Measurements from ENCODE around the gene PPP1R3G.

GRCh38 chr6:5132731-5133130 lies 47.6 kb downstream of the PPP1R3G start:
- TF ChIP-seq CTCF (IDR thresholded peaks at IDR 0.05) (peak in 1 of 12 donors; percentile 13), POLR2A (IDR thresholded peaks at IDR 0.05) (peak in 1 of 2 donors; percentile 27)

Data from heart left ventricle (tissue), 13 donors.